ENCODE data around the gene BCAP31. TPM values are rescaled to one million over a fixed set of nuclear protein-coding genes. Genes with fewer than 3 reads are reported as not detected.

Gene BCAP31
- total RNA-seq, 4 donors from 2014 or later, result 214 to 334 (median 269) TPM

DNA sequence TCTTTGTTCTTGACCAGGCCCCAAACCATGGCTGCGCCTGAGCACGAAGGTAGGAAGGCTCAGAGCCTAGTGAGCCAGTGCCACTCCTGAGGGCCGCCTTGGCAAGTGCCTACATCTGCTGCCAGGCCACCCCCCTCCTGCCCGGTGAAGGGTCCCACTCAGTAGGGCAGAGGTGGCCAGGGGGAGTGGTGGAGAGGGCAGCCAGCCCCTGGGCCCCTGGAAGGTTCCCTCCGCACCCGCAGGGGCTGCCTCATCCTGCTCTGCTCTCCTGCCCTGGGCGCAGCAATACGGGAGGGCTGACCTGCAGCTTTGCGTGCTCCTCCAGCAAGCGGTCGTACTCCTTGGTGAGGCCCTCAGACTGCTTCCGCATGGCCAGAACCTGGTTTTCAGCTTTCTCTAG is 22.5 kb downstream of the BCAP31 start:
- TF ChIP-seq, protein P1, sequence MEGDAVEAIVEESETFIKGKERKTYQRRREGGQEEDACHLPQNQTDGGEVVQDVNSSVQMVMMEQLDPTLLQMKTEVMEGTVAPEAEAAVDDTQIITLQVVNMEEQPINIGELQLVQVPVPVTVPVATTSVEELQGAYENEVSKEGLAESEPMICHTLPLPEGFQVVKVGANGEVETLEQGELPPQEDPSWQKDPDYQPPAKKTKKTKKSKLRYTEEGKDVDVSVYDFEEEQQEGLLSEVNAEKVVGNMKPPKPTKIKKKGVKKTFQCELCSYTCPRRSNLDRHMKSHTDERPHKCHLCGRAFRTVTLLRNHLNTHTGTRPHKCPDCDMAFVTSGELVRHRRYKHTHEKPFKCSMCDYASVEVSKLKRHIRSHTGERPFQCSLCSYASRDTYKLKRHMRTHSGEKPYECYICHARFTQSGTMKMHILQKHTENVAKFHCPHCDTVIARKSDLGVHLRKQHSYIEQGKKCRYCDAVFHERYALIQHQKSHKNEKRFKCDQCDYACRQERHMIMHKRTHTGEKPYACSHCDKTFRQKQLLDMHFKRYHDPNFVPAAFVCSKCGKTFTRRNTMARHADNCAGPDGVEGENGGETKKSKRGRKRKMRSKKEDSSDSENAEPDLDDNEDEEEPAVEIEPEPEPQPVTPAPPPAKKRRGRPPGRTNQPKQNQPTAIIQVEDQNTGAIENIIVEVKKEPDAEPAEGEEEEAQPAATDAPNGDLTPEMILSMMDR (IDR thresholded peaks at IDR 0.05; ENCODE audit: low read depth), result no peak

DNA sequence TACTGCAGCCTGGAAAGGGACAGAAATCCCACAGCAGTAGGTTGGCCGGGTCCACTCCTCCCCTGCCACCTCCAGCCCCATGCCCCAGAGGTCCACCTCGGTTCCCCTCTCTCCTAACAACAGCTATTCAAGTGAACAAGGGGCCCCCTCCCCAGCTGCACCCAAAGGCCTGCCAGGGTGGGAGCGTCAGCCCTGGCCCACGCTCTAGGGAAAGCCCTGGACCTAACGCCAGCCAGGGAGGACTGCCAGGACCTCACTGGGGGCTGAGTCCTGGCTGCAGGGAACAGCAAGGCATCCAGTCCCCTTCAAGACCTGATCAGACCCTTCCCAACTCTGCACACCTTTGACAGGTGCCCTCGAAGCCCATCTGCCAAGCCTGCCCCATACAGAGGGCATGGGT is 23.2 kb downstream of the BCAP31 start:
- TF ChIP-seq, protein P1 (IDR thresholded peaks at IDR 0.05; ENCODE audit: low read depth), result no peak

DNA sequence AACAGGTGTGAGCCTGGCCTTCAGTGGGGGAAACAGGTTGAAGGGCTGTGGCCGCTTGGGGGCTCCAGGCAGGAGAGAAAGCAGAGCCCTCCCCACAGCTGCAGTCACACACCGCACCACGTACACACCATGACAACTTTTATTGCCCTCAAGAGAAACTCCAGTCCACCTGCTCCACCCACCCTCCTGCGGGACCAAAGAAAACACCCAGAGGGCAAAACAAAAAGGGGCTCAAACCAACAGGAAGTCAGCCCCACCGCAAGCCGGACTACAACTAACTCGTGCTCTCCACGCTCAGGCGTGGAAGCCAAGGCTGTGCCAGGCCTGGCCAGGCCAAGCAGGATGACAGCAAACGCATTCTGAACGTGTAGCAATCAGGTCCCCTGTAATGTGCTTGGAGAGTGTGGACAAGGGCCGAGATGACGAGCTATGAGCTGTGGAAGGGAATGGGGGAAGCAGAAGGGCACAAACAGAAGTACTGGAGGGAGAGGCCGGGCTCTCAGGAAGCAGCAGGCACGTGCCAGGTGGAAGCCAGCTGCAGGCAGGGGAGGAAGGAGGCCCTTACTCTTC is 23.7 kb downstream of the BCAP31 start:
- TF ChIP-seq, protein P1 (IDR thresholded peaks at IDR 0.05; ENCODE audit: low read depth), result no peak

DNA sequence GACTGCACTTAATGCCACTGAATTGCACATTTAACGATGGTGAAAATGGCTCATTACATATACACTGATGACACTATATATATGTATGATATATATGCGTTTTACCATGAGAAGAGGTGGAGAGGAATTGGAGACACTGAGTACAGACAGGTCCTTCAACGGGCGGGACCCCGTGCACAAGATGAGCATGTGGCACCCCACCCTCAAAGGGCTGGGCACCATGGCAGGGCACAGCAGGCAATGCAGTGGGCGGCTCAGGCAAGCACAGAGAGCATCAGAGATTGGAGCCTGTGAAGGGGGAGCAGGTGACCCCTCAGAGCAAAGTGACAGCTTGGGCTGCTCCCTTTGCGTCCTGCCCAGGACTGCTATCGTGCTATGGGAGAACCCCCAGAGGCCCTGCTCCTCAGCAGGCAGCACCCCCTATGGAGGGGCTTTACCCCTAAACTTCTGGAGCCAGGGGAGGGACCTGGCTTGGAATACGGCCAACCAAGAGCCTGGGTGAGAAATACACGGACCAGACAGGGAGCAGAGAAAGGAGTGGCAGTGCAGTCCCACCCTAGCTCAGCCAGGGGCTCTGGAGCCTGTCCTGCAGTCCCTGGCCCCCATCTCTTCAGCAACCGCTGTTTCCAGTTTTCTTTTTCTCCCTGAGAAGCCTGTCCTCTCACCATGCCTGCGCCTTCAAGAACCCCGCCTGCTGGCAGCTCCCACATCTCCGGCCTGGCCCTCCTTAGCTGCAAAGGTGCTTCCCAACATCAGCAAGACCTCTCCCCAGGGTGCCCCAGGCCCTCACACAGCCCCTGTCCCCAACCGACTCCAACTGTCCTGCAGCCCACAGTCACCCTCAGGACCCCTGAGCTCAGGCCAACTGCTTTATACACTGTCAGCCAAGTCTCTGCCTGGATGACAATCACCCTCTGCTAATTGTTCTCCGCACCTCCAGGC is 26.0 kb downstream of the BCAP31 start:
- TF ChIP-seq, protein P1 (IDR thresholded peaks at IDR 0.05; ENCODE audit: low read depth), result no peak

DNA sequence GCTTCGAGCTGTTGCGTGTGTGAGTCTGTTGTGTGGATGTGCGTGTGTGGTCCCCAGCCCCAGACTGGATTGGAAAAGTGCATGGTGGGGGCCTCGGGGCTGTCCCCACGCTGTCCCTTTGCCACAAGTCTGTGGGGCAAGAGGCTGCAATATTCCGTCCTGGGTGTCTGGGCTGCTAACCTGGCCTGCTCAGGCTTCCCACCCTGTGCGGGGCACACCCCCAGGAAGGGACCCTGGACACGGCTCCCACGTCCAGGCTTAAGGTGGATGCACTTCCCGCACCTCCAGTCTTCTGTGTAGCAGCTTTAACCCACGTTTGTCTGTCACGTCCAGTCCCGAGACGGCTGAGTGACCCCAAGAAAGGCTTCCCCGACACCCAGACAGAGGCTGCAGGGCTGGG is 28.1 kb downstream of the BCAP31 start:
- TF ChIP-seq, protein P1 (IDR thresholded peaks at IDR 0.05; ENCODE audit: low read depth), result no peak

DNA sequence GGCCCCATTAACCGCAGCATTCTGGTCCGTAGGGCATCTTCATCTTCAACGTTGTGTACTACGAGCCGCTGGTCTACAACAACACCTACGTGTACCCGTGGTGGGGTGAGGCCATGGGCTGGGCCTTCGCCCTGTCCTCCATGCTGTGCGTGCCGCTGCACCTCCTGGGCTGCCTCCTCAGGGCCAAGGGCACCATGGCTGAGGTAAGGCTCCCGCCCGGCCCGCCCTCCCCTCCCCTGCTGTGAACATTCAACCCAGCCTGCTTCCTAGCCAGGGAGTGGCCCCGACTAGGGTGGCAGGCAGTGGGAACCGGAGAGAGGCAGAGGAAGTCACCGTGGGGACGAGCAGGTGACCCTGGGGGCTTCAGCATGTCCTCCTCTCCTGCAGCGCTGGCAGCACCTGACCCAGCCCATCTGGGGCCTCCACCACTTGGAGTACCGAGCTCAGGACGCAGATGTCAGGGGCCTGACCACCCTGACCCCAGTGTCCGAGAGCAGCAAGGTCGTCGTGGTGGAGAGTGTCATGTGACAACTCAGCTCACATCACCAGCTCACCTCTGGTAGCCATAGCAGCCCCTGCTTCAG is 29.4 kb downstream of the BCAP31 start:
- TF ChIP-seq, protein P1 (IDR thresholded peaks at IDR 0.05; ENCODE audit: low read depth), result no peak
